Measurements from ENCODE around the gene POMGNT1. TPM values are rescaled to one million over a fixed set of nuclear protein-coding genes. Genes with fewer than 3 reads are reported as not detected.
A peak's percentile ranks its signal among the peaks of the same experiment; 100 is the strongest.

POMGNT1 gene
- total RNA-seq, 1 donor, result 6.7 TPM

- peaks cover 4% of the 10 kb centered on the region for H3K27me3 ChIP-seq (ENCODE audit: insufficient read depth, low read length)
- H3K4me3 ChIP-seq (ENCODE audit: low read length), result peak overlapping the region; percentile 38
- H3K4me1 ChIP-seq (ENCODE audit: insufficient read depth, low read length), result peaks cover 16% of the 10 kb centered on the region
- no peaks in the 10 kb centered on the region for H3K9me3 ChIP-seq (ENCODE audit: low read depth, low read length)
Observed at GRCh38 chr1:46166521-46167462, 31.4 kb downstream of the POMGNT1 start.

- Histone ChIP-seq H3K27me3 (ENCODE audit: insufficient read depth, low read length) (no peaks in the 10 kb centered on the region), H3K9me3 (ENCODE audit: low read depth, low read length) (no peaks in the 10 kb centered on the region), H3K4me3 (ENCODE audit: low read length) (no peak overlapping the region), H3K4me1 (ENCODE audit: insufficient read depth, low read length) (no peaks in the 10 kb centered on the region)
Observed at GRCh38 chr1:46160212-46160611, 38.0 kb downstream of the POMGNT1 start.

GRCh38 chr1:46159516-46159915, 38.7 kb downstream of the POMGNT1 start:
- Histone ChIP-seq H3K4me3 (ENCODE audit: low read length) (no peak overlapping the region), H3K4me1 (ENCODE audit: insufficient read depth, low read length) (no peaks in the 10 kb centered on the region), H3K9me3 (ENCODE audit: low read depth, low read length) (no peaks in the 10 kb centered on the region), H3K27me3 (ENCODE audit: insufficient read depth, low read length) (no peaks in the 10 kb centered on the region)

GRCh38 chr1:46158312-46159281, 39.6 kb downstream of the POMGNT1 start:
- Histone ChIP-seq H3K9me3 (ENCODE audit: low read depth, low read length) (no peaks in the 10 kb centered on the region), H3K4me3 (ENCODE audit: low read length) (no peak overlapping the region), H3K4me1 (ENCODE audit: insufficient read depth, low read length) (no peaks in the 10 kb centered on the region), H3K27me3 (ENCODE audit: insufficient read depth, low read length) (no peaks in the 10 kb centered on the region)

- Histone ChIP-seq H3K27me3 (ENCODE audit: insufficient read depth, low read length) (no peaks in the 10 kb centered on the region), H3K4me3 (ENCODE audit: low read length) (no peak overlapping the region), H3K4me1 (ENCODE audit: insufficient read depth, low read length) (no peaks in the 10 kb centered on the region), H3K9me3 (ENCODE audit: low read depth, low read length) (no peaks in the 10 kb centered on the region)
Observed at GRCh38 chr1:46157916-46158311, 40.3 kb downstream of the POMGNT1 start.

- Histone ChIP-seq H3K27me3 (ENCODE audit: insufficient read depth, low read length) (no peaks in the 10 kb centered on the region), H3K4me1 (ENCODE audit: insufficient read depth, low read length) (no peaks in the 10 kb centered on the region), H3K4me3 (ENCODE audit: low read length) (no peak overlapping the region), H3K9me3 (ENCODE audit: low read depth, low read length) (no peaks in the 10 kb centered on the region)
Observed at GRCh38 chr1:46153732-46154131, 44.5 kb downstream of the POMGNT1 start.

- no peaks in the 10 kb centered on the region for H3K27me3 ChIP-seq (ENCODE audit: insufficient read depth, low read length)
- H3K9me3 ChIP-seq (ENCODE audit: low read depth, low read length), result no peaks in the 10 kb centered on the region
- H3K4me3 ChIP-seq (ENCODE audit: low read length), result no peak overlapping the region
- no peaks in the 10 kb centered on the region for H3K4me1 ChIP-seq (ENCODE audit: insufficient read depth, low read length)
Observed at GRCh38 chr1:46153228-46153627, 45.0 kb downstream of the POMGNT1 start.

GRCh38 chr1:46152016-46152415, 46.2 kb downstream of the POMGNT1 start:
- Histone ChIP-seq H3K27me3 (ENCODE audit: insufficient read depth, low read length) (no peaks in the 10 kb centered on the region), H3K4me1 (ENCODE audit: insufficient read depth, low read length) (no peaks in the 10 kb centered on the region), H3K9me3 (ENCODE audit: low read depth, low read length) (no peaks in the 10 kb centered on the region), H3K4me3 (ENCODE audit: low read length) (no peak overlapping the region)

- no peak overlapping the region for H3K4me3 ChIP-seq (ENCODE audit: low read length)
- no peaks in the 10 kb centered on the region for H3K27me3 ChIP-seq (ENCODE audit: insufficient read depth, low read length)
- no peaks in the 10 kb centered on the region for H3K4me1 ChIP-seq (ENCODE audit: insufficient read depth, low read length)
- H3K9me3 ChIP-seq (ENCODE audit: low read depth, low read length), result no peaks in the 10 kb centered on the region
Observed at GRCh38 chr1:46150085-46150484, 48.1 kb downstream of the POMGNT1 start.

GRCh38 chr1:46148318-46148717, 49.9 kb downstream of the POMGNT1 start:
- Histone ChIP-seq H3K27me3 (ENCODE audit: insufficient read depth, low read length) (no peaks in the 10 kb centered on the region), H3K4me3 (ENCODE audit: low read length) (no peak overlapping the region), H3K9me3 (ENCODE audit: low read depth, low read length) (no peaks in the 10 kb centered on the region), H3K4me1 (ENCODE audit: insufficient read depth, low read length) (no peaks in the 10 kb centered on the region)

Other genes with a start within 250 kb of the POMGNT1 start
- 0.42 TPM for gene PIK3R3, start 65.8 kb downstream of the POMGNT1 start, total RNA-seq
- gene TSPAN1, start 23.3 kb downstream of the POMGNT1 start, total RNA-seq, result not detected
- not detected for gene P3R3URF, start 21.9 kb downstream of the POMGNT1 start, total RNA-seq
- 0.10 TPM for gene LURAP1, start 4.9 kb upstream of the POMGNT1 start, total RNA-seq
- not detected for gene RAD54L, start 49.3 kb upstream of the POMGNT1 start, total RNA-seq
- gene LRRC41, start 105.2 kb upstream of the POMGNT1 start, total RNA-seq, result 20.1 TPM
- 311 TPM for gene UQCRH, start 105.3 kb upstream of the POMGNT1 start, total RNA-seq
- 10.8 TPM for gene NSUN4, start 142.4 kb upstream of the POMGNT1 start, total RNA-seq
- 6.2 TPM for gene FAAH, start 195.9 kb upstream of the POMGNT1 start, total RNA-seq

All from mononuclear cell (primary cell).